ENCODE results near the gene LRRC63.

LRRC63 gene

DNA sequence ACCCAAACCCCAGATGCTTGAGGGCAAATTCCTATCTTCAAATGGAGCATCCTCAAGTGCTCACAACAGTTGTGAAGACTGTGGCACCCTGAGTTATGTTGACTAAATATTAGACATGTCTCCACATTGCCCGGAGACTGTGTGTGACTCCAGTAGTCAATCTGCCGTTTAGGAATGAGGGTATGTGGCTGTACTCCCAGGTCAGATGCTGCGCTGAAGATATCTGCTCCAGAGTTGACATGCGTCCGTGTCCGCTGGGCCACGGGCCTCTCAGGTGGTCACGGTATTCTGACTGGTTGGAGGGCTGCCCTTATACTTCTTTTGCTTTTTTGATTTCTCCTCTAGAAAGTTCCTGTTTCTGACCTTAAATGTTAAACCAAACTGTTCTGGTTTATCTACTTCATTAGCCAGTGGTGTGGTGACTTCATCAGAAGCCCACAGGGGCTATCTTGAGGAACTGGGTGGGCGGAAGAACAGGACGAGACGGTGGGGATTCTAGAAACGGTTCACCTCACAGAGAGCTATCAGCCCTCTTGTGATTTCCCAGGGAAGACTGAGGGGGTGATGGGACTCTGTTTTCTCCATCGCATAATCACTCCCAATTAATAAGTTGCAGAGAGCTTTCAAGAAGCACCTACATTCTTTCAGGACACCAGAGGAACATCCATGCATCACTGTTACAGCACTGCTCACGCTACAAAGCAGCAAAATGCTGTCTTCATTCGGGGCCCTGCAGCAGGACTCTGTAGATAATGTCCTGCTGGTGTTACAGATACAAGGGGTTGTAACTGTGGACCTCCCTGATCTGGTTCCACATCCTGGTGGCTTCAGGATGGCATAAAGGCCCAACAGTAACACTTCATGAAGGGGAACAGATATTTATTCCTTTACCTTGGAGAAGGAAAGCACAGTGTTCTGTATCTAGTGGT is 28.4 kb upstream of the LRRC63 start:
- ChIA-PET CTCF (no interaction called here), POLR2A (no interaction called here)
- H3K4me3 ChIP-seq (ENCODE audit: low read depth, low read length) = no peak overlapping the region
- DNase-seq (ENCODE audit: low read depth, low spot score) = no peak
- TF ChIP-seq, protein P1, sequence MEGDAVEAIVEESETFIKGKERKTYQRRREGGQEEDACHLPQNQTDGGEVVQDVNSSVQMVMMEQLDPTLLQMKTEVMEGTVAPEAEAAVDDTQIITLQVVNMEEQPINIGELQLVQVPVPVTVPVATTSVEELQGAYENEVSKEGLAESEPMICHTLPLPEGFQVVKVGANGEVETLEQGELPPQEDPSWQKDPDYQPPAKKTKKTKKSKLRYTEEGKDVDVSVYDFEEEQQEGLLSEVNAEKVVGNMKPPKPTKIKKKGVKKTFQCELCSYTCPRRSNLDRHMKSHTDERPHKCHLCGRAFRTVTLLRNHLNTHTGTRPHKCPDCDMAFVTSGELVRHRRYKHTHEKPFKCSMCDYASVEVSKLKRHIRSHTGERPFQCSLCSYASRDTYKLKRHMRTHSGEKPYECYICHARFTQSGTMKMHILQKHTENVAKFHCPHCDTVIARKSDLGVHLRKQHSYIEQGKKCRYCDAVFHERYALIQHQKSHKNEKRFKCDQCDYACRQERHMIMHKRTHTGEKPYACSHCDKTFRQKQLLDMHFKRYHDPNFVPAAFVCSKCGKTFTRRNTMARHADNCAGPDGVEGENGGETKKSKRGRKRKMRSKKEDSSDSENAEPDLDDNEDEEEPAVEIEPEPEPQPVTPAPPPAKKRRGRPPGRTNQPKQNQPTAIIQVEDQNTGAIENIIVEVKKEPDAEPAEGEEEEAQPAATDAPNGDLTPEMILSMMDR (IDR thresholded peaks at IDR 0.05; ENCODE audit: insufficient read depth, low read length, missing control alignments) = no peak

DNA sequence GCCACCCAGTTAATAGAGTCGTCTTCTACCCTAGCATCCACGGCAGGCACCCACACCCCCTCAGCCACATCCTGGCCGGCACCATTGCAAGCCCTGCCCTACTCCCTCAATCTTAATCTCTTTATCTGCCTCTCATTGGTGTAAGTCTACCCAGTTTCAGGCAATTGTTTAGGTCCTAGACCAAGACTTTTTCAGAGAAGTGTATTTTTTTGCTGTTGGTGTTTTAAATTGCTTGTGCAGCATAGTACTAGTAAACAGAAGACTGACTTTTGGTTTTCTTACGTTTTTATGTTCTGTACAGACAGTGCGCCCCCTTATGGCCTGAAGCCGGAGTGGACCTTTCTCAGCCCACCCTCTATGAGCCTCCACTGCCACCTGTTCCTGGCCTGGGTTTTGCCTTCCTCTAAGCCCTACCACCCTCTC is 27.4 kb upstream of the LRRC63 start:
- no peak for DNase-seq (ENCODE audit: low read depth, low spot score)
- H3K4me3 ChIP-seq (ENCODE audit: low read depth, low read length) = no peak overlapping the region
- TF ChIP-seq, protein P1 (IDR thresholded peaks at IDR 0.05; ENCODE audit: insufficient read depth, low read length, missing control alignments) = peak; percentile 16
- ChIA-PET CTCF (no interaction called here), POLR2A (no interaction called here)

DNA sequence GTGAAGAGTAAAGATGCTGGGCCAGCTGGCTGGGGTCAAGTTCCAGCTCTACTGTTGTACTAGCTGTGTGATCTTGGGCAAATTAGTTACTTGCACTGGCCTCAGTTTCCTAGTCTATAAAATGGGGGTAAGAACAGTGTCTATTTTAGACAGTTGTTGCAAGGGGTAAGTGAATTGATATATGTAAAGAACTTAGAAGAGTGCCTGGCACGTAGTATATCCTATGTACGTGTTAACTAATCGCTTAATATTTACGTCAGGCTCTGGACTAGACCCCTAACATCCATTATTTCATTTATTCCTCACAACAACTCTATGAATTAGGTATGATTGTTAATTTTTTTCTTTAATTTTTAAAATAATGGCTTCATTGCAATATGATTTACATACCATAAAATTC is 26.1 kb upstream of the LRRC63 start:
- TF ChIP-seq, protein P1 (IDR thresholded peaks at IDR 0.05; ENCODE audit: insufficient read depth, low read length, missing control alignments) = no peak
- CTCF ChIA-PET = interaction anchor here (0.8 kb wide), 1 partner anchor 136 kb away, joined by 3 read pairs; no protein-coding TSS in a partner anchor
- no peak overlapping the region for H3K4me3 ChIP-seq (ENCODE audit: low read depth, low read length)
- DNase-seq (ENCODE audit: low read depth, low spot score) = no peak
- POLR2A ChIA-PET = no interaction called here

DNA sequence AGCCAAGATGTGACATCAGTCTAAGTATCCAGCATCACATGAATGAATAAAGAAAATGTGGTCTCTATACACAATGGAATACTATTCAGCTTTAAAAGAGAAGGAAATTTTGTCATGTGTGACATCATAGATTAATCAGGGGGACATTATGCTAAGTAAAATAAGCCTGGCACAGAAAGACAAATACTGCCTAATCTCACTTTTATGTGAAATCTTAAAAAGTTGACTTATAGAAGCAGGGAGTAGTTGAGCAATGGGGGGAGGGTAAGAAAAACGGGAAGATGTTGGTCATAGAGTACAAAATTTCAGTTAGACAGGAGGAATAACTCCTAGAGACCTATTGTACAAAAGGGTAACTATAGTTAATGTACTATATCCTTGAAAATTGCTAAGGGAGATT is 19.3 kb upstream of the LRRC63 start:
- no peak for DNase-seq (ENCODE audit: low read depth, low spot score)
- no peak overlapping the region for H3K4me3 ChIP-seq (ENCODE audit: low read depth, low read length)
- CTCF ChIA-PET = interaction anchor here (1.1 to 1.7 kb wide), 3 partner anchors 32 to 66 kb away, joined by 3 to 4 read pairs (median 3); no protein-coding TSS in a partner anchor
- TF ChIP-seq, protein P1 (IDR thresholded peaks at IDR 0.05; ENCODE audit: insufficient read depth, low read length, missing control alignments) = no peak
- POLR2A ChIA-PET = no interaction called here

DNA sequence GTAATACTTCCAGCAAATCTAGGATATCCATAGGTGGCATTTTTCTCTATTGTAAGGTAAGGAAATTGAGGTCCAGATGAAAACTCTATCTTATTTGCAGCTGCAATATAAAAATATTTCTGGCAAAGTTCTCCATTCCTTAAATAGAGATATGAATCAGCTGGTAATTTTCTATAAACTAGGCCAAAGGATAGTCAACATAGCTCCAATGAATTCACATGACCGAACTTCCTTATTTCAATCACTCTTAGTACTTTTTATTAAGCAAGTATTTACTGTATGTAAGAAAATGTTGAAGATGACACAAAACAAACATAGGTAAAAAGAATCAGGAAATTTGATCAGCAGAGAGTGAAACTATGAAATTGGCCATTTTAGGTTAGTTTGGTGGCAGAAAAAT is 16.7 kb upstream of the LRRC63 start:
- TF ChIP-seq, protein P1 (IDR thresholded peaks at IDR 0.05; ENCODE audit: insufficient read depth, low read length, missing control alignments) = no peak
- H3K4me3 ChIP-seq (ENCODE audit: low read depth, low read length) = no peak overlapping the region
- no peak for DNase-seq (ENCODE audit: low read depth, low spot score)
- ChIA-PET POLR2A (no interaction called here), CTCF (no interaction called here)

DNA sequence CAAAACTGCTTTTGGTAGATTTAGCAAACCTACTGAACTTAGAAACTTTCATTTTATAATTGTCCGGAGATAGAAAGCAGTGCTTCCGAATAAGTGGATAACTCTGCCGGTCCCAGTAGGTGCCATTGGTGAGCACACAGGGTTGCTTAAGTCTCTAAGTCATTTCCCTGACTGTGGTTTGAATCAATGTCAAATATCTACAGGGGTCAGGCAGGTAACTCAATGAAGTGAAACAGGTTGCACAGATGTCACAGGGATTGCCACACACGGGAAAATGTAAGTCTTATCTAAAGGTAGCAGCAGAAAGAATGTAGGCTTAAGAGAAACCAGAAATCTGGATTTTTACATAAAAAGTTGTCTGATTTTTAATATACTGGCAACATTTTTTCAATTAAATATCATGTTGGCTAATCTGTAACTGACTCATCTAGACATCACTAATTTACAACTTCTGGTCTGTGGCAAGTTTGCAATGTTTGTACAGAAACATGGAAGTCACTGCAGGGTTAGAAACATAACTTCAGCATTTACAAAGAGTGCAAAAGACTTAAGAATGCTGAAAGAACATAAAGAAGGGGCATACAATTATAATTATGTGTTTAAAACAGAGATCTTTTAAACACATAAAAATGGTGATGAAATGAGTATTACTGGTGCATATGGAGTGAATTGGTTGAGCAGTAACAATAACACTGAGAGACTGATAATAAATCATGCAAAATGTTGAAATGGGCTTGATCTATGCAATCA is 14.3 kb upstream of the LRRC63 start:
- POLR2A ChIA-PET = no interaction called here
- no peak overlapping the region for H3K4me3 ChIP-seq (ENCODE audit: low read depth, low read length)
- DNase-seq (ENCODE audit: low read depth, low spot score) = no peak
- TF ChIP-seq, protein P1 (IDR thresholded peaks at IDR 0.05; ENCODE audit: insufficient read depth, low read length, missing control alignments) = no peak
- CTCF ChIA-PET = no interaction called here

All from AG04449 (cell line).